HG03045 (cell line): ENCODE data around the gene FHIT.

Experiments used
- ATAC-seq: cut with Tn5 transposase; IDR thresholded peaks from one replicate; pipeline ENCODE4 v1.9.1; 2021; ENCODE audit warnings: mild to moderate bottlenecking, moderate library complexity; ENCODE audit not compliant: unreplicated experiment

The FHIT gene

GRCh38 chr3:60867200-60867599, 384.1 kb downstream of the FHIT start:
- ATAC-seq = no peak

GRCh38 chr3:60856257-60857046, 394.8 kb downstream of the FHIT start:
- ATAC-seq = no peak

GRCh38 chr3:60855250-60855649, 396.0 kb downstream of the FHIT start:
- ATAC-seq = no peak

GRCh38 chr3:60854791-60855190, 396.5 kb downstream of the FHIT start:
- no peak for ATAC-seq

GRCh38 chr3:60847791-60848190, 403.5 kb downstream of the FHIT start:
- ATAC-seq = no peak

- ATAC-seq = no peak
These were observed 407.0 kb downstream of the FHIT start for GRCh38 chr3:60844256-60844655.

- no peak for ATAC-seq
These were observed 409.9 kb downstream of the FHIT start for GRCh38 chr3:60841355-60841754.

GRCh38 chr3:60839246-60839645, 412.0 kb downstream of the FHIT start:
- ATAC-seq = no peak

- ATAC-seq = no peak
These were observed 415.5 kb downstream of the FHIT start for GRCh38 chr3:60835796-60836195.

- no peak for ATAC-seq
These were observed 422.2 kb downstream of the FHIT start for GRCh38 chr3:60829058-60829457.

- no peak for ATAC-seq
These were observed 423.6 kb downstream of the FHIT start for GRCh38 chr3:60827666-60828065.

GRCh38 chr3:60826511-60826910, 424.7 kb downstream of the FHIT start:
- ATAC-seq = no peak

GRCh38 chr3:60812502-60812901, 438.8 kb downstream of the FHIT start:
- no peak for ATAC-seq

- no peak for ATAC-seq
These were observed 440.4 kb downstream of the FHIT start for GRCh38 chr3:60810881-60811280.

- no peak for ATAC-seq
These were observed 441.2 kb downstream of the FHIT start for GRCh38 chr3:60809857-60810610.

GRCh38 chr3:60803216-60804173, 447.8 kb downstream of the FHIT start:
- ATAC-seq = no peak

- ATAC-seq = no peak
These were observed 449.9 kb downstream of the FHIT start for GRCh38 chr3:60801307-60801706.

- no peak for ATAC-seq
These were observed 452.8 kb downstream of the FHIT start for GRCh38 chr3:60798456-60798855.

GRCh38 chr3:60792249-60792852, 458.9 kb downstream of the FHIT start:
- no peak for ATAC-seq

GRCh38 chr3:60788185-60788584, 463.1 kb downstream of the FHIT start:
- no peak for ATAC-seq

- ATAC-seq = no peak
These were observed 469.3 kb downstream of the FHIT start for GRCh38 chr3:60781935-60782334.
